A673 (cell line): Measurements from ENCODE around the gene LIME1. TPM values are rescaled to one million over a fixed set of nuclear protein-coding genes. Genes with fewer than 3 reads are reported as not detected.
A peak's percentile ranks its signal among the peaks of the same experiment; 100 is the strongest.

Source experiments
- BruUV-seq: library from RNA; stranded (reverse); fragments of 400-500 nt; replicated peaks from 2 replicates; lab custom pipeline; 2021; lab: Mats Ljungman, UMichigan
- CTCF ChIA-PET: fragments of 300-600 bp; sonication (Branson Sonifier 250); formaldehyde crosslinking; loops from one replicate; lab custom pipeline; 2022; ENCODE audit warnings: antibody characterized with exemption; lab: Charles Lee
- POLR2A ChIA-PET: fragments of 300-600 bp; sonication (Branson Sonifier 250); formaldehyde crosslinking; loops from one replicate; lab custom pipeline; 2022; ENCODE audit warnings: antibody characterized with exemption; ENCODE audit not compliant: low non-redundant PET; lab: Charles Lee
- DNase-seq: peaks from one replicate; pipeline ENCODE4 v3.0.0-alpha.2; 2015; ENCODE audit warnings: low spot score
- H3K27ac ChIP-seq: fragments of 200-600 bp; sonication (generic); 2 replicates; pipeline ENCODE4 v1.5.1; 2016; ENCODE audit warnings: mixed run types, low read depth, mild to moderate bottlenecking, mixed read lengths, antibody characterized with exemption, low read length; ENCODE audit not compliant: poor library complexity, severe bottlenecking
- H3K27me3 ChIP-seq: fragments of 200-600 bp; sonication (generic); replicated peaks from 2 replicates; pipeline ENCODE4 v1.6.1; 2017; ENCODE audit warnings: mixed run types, low read depth, mild to moderate bottlenecking, mixed read lengths, antibody characterized with exemption, low read length; ENCODE audit not compliant: insufficient read depth, poor library complexity
- H3K36me3 ChIP-seq: fragments of 200-600 bp; sonication (generic); 2 replicates; pipeline ENCODE4 v1.6.1; 2016; ENCODE audit warnings: mixed run types, mild to moderate bottlenecking, mixed read lengths, antibody characterized with exemption, low read length; ENCODE audit not compliant: insufficient read depth, poor library complexity, severe bottlenecking
- H3K4me1 ChIP-seq: fragments of 200-600 bp; sonication (generic); 2 replicates; pipeline ENCODE4 v1.6.1; 2017; ENCODE audit warnings: mixed run types, mild to moderate bottlenecking, mixed read lengths, antibody characterized with exemption, low read length; ENCODE audit not compliant: insufficient read depth, poor library complexity, severe bottlenecking
- H3K4me3 ChIP-seq: fragments of 200-600 bp; sonication (generic); 2 replicates; pipeline ENCODE4 v1.5.1; 2016; ENCODE audit warnings: low read depth, mixed run types, mild to moderate bottlenecking, mixed read lengths, low read length; ENCODE audit not compliant: poor library complexity, severe bottlenecking
- H3K9me3 ChIP-seq: fragments of 200-600 bp; sonication (generic); 2 replicates; pipeline ENCODE4 v1.6.1; 2016; ENCODE audit warnings: mixed run types, low read depth, mild to moderate bottlenecking, mixed read lengths, antibody characterized with exemption, low read length; ENCODE audit not compliant: poor library complexity, severe bottlenecking
- EZH2 ChIP-seq: fragments of 200-600 bp; sonication (generic); IDR thresholded peaks from 2 replicates; pipeline ENCODE4 v1.6.1; 2017; ENCODE audit warnings: borderline replicate concordance, low read depth, mild to moderate bottlenecking, mixed read lengths, antibody characterized with exemption, low read length; ENCODE audit not compliant: poor library complexity, severe bottlenecking
- intact Hi-C: fragments of 100-400 bp; cut with micrococcal nuclease; formaldehyde crosslinking; loops from one replicate; pipeline ENCODE4 v1.10.0; 2022; ENCODE audit not compliant: unreplicated experiment
- total RNA-seq: library from RNA; stranded (reverse); gene quantifications from 2 replicates; pipeline ENCODE4 v1.2.3, GENCODE V29; 2021
- TF ChIP-seq, protein P1 (sequence below): fragments of 300-800, 200-600 bp; sonication (generic); conservative IDR thresholded peaks from 2 replicates; pipeline ENCODE4 v1.5.1; 2017; ENCODE audit warnings: low read depth, mild to moderate bottlenecking, antibody characterized with exemption, low read length, moderate library complexity, mixed read lengths

Gene LIME1
- total RNA-seq, 1 experiment from 2014 or later = 16.3 TPM

DNA sequence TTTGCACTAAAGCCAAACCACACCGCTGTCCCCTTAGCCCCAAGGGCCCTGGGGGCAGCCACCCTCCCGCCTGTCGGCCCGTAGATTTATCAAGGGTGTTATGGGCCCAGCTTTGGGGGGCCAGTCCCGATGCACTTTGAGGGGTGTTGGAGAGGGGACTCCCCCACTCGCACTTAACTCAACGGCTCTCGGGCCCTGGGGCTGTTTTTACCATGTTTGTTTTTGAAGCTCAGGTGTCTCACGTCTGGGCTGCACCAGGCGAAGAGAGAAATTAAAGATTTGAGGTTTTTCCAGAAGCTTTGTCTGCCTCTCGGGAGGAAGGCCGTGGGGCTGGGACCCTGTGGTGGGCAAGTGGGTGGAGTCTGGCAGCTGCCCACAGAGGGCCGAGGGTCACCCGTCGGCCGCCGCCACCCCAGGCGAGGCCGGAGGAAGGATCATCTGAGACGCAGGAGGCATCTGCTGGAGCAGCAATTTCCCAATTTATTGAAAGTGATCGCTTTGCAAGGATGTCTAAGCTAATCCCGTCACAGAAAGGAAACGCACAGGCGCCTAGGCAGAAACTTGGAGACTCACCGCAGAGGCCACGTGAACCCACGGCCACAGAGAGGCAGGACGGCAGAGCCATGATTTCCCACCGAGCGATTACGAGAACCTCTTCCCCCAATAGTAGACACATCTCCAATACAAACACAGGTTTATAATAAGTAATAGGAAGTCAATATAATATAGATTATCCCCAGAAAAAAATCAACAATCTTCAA, 6.9 kb downstream of the LIME1 start:
- intact Hi-C loops = no loop called here
- Histone ChIP-seq H3K36me3 (peaks cover 24% of the 10 kb centered on the region), H3K9me3 (no peaks in the 10 kb centered on the region), H3K4me3 (no peak overlapping the region), H3K27me3 (no peaks in the 10 kb centered on the region), H3K4me1 (peaks cover 16% of the 10 kb centered on the region), H3K27ac (peak overlapping the region; percentile 23)
- BruUV-seq = TSS peak; percentile 41
- DNase-seq = no peak
- CTCF ChIA-PET = no interaction called here
- TF ChIP-seq, protein P1, sequence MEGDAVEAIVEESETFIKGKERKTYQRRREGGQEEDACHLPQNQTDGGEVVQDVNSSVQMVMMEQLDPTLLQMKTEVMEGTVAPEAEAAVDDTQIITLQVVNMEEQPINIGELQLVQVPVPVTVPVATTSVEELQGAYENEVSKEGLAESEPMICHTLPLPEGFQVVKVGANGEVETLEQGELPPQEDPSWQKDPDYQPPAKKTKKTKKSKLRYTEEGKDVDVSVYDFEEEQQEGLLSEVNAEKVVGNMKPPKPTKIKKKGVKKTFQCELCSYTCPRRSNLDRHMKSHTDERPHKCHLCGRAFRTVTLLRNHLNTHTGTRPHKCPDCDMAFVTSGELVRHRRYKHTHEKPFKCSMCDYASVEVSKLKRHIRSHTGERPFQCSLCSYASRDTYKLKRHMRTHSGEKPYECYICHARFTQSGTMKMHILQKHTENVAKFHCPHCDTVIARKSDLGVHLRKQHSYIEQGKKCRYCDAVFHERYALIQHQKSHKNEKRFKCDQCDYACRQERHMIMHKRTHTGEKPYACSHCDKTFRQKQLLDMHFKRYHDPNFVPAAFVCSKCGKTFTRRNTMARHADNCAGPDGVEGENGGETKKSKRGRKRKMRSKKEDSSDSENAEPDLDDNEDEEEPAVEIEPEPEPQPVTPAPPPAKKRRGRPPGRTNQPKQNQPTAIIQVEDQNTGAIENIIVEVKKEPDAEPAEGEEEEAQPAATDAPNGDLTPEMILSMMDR = no peak
- TF ChIP-seq EZH2 = no peak
- POLR2A ChIA-PET = interaction anchor here (0.6 kb wide), 1 partner anchor 123 kb away, joined by 20 read pairs; no protein-coding TSS in a partner anchor

DNA sequence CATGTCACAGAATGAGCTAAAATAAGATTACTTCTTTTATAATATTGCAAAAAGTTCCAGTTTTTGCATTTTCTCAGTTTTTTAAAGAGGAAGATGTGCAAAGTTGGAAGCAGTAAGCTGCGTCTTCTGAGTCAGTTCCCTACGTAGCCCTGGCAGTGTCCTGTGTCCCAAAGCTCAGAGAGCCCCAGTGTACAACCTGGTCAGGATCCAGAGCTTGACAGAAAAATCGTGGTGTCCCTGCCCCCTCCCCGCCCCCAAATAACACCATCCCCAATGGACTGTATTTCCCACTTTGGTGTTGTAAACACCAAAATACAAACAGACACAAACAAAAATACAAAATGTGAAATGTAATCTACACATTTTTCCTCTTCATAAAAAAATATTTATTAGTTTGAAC, 7.7 kb downstream of the LIME1 start:
- Histone ChIP-seq H3K4me1 (peaks cover 16% of the 10 kb centered on the region), H3K27ac (no peak overlapping the region), H3K4me3 (no peak overlapping the region), H3K36me3 (peaks cover 24% of the 10 kb centered on the region), H3K27me3 (no peaks in the 10 kb centered on the region), H3K9me3 (no peaks in the 10 kb centered on the region)
- BruUV-seq = no TSS peak
- POLR2A ChIA-PET = interaction anchor here (0.6 kb wide), 1 partner anchor 123 kb away, joined by 20 read pairs; no protein-coding TSS in a partner anchor
- CTCF ChIA-PET = no interaction called here
- TF ChIP-seq, protein P1 = no peak
- TF ChIP-seq EZH2 = no peak
- intact Hi-C loops = no loop called here
- no peak for DNase-seq

DNA sequence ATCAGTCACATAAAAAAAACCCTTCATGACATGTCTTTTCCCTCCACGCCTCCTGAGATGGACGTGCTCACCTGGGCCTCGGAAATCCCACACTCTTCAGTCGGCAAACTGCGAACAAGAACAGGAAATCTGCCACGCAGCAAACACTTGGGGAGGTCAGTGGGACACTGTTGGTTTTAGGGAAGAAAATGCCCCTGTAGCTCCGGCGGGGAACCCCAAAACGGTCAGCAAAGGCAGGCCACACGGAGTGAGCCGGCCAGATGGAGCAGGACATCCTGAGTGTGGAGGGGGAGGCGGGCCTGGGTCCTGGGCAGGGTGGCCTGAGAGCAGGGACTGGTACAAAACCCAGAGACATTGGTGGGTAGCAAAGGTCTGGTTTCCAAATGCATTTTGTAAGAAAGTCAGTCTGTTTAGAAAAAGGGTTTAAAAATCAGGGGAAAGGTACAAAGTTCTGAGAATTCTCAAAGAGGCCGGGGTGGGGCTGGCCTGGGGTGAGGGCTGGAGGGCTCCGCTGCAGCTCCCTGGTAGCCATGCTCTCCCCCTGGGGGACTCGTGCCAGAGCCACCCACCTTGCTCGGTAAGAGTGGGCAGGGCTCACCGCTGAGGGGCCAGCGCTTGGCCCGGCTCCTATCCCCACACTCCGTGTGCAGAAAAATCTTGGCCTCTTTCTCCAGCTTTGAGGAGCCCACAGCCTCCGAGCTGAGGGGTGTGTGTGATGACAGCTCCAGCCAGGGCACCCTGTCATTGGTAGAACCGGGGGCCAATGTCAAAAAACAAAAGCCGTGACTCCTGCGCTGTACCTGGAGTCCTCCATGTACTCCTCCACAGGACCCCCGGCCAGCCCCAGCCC, 8.3 kb downstream of the LIME1 start:
- H3K4me1 ChIP-seq = peaks cover 16% of the 10 kb centered on the region
- H3K36me3 ChIP-seq = peaks cover 24% of the 10 kb centered on the region
- no peak overlapping the region for H3K4me3 ChIP-seq
- no TSS peak for BruUV-seq
- no peaks in the 10 kb centered on the region for H3K9me3 ChIP-seq
- no peak overlapping the region for H3K27ac ChIP-seq
- H3K27me3 ChIP-seq = no peaks in the 10 kb centered on the region
- TF ChIP-seq EZH2 = no peak
- TF ChIP-seq, protein P1 = no peak
- ChIA-PET POLR2A (no interaction called here), CTCF (no interaction called here)
- intact Hi-C loops = no loop called here
- no peak for DNase-seq
